GM19351 (cell line): ENCODE measurements around the gene G0S2.
A peak's percentile ranks its signal among the peaks of the same experiment; 100 is the strongest.
"Not testable (repeated sequence)": the region's sequence is repeated elsewhere in the genome, so short reads cannot be mapped to it uniquely, and the experiment has no call there.

ENCODE experiments used
- ATAC-seq: cut with Tn5 transposase; IDR thresholded peaks from one replicate; pipeline ENCODE4 v1.9.1; 2021; ENCODE audit warnings: mild to moderate bottlenecking, moderate library complexity; ENCODE audit not compliant: unreplicated experiment

The G0S2 gene

DNA sequence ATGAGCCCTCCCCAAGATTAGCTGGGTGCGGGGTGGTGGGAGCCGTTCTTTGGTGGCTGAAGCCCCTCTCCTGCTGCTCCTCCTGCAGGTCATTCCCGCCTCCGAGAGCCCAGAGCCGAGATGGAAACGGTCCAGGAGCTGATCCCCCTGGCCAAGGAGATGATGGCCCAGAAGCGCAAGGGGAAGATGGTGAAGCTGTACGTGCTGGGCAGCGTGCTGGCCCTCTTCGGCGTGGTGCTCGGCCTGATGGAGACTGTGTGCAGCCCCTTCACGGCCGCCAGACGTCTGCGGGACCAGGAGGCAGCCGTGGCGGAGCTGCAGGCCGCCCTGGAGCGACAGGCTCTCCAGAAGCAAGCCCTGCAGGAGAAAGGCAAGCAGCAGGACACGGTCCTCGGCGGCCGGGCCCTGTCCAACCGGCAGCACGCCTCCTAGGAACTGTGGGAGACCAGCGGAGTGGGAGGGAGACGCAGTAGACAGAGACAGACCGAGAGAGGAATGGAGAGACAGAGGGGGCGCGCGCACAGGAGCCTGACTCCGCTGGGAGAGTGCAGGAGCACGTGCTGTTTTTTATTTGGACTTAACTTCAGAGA, 448 bp downstream of the G0S2 start:
- ATAC-seq, result no peak

DNA sequence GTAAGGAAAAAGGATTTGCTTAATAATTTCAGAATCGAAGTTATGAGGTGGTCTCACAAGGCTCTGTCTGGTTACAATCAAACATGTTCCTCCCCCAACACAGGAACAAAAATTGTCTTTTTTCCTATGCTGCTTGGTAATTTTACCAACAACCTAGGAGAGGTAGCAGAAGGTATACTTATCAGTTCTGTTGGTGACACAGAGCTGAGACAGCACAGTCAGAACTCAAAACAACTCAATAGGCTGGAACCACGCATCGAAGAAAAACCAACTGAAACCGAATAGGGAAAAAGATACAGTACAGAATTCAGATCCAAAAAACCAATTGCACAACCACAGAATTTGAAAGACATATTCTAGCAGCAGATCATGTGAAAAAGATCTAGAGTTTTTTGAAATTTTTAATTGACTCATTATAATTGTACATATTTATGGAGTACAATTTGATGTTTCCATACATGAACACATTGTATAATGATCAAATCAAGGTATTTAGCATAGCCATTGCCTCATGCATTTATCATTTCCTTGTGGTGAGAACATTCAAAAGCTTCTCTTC, 3.8 kb downstream of the G0S2 start:
- ATAC-seq, result no peak

- ATAC-seq, result no peak
These were observed 10.6 kb downstream of the G0S2 start for GRCh38 chr1:209685821-209686220.

- no peak for ATAC-seq
These were observed 11.1 kb downstream of the G0S2 start for GRCh38 chr1:209686322-209686721.

DNA sequence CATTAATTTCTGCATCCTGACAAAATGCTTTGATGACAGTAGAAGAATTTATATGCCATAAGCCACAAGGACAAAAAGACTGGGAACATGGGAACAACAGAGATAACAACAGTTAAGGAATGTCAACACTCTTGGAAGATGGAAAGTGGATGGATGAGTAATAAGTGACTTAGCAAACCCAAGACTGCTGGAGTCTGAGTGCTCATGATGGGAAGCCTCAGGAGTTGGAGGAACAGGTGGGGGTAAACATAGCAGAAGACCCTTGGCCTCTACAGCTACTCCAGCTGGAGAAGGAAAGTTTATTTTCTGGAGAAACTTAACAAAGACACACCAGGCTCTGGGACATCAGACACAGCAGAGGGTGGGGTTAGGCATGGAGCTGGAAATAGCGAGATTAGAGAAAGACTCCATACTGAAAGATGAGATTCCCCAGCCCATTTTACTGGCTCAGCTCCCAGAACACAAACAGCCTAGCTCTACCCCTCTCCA, 13.6 kb downstream of the G0S2 start:
- no peak for ATAC-seq

DNA sequence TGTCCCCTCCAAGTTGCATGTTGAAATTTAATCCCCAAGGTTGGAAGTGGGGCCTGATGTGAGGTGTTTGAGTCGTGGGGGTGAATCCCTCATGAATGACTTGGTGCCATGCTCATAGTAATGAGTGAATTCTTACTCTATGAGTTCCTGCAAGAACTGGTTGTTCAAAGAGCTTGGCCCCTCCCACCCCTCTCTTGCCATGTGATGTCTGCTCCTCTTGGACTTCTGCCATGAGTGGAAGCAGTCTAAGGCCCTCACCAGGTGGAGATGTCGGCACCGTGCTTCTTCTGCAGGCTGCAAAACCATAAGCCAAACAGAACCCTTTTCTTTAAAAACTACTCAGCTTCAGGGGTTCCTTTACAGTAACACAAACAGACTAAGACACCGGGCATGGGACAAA, 14.3 kb downstream of the G0S2 start:
- ATAC-seq, result no peak

DNA sequence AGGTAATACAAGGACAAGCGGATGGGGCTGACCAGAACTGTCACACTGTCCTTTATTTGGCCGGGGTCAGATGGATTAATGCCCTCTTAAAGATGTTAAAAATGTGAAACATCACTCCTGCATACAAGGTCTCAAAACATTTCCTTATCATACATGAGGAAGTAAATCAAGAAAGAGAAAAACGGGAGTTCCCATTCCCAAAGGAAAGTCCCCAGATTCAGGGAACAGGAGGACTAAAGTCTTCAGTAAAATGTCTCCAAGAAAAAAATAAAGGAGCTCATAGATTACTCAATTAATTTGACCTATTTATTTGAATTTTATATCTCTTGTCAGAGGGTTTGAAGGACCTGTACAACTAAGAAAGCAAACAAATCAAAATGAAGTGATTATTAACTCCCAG, 16.0 kb downstream of the G0S2 start:
- ATAC-seq, result no peak

GRCh38 chr1:209692296-209692695, 17.1 kb downstream of the G0S2 start:
- ATAC-seq, result no peak

GRCh38 chr1:209692745-209693504, 17.7 kb downstream of the G0S2 start:
- ATAC-seq, result peak; percentile 69

GRCh38 chr1:209696673-209697072, 21.5 kb downstream of the G0S2 start:
- no peak for ATAC-seq

- ATAC-seq, result no peak
These were observed 21.9 kb downstream of the G0S2 start for GRCh38 chr1:209697126-209697525.

DNA sequence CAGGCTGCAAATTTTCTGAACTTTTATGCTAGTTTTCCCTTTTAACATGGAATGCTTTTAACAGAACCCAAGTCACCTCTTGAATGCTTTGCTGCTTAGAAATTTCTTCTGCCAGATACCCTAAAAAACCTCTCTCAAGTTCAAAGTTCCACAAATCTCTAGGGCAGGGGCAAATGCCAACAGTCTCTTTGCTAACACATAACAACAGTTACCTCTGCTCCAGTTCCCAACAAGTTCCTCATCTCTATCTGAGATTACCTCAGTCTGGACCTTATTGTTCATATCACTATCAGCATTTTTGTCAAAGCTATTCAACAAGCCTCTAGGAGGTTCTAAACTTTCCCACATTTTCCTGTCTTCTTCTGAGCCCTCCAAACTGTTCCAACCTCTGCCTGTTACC, 25.5 kb downstream of the G0S2 start:
- ATAC-seq, result not testable (repeated sequence)

DNA sequence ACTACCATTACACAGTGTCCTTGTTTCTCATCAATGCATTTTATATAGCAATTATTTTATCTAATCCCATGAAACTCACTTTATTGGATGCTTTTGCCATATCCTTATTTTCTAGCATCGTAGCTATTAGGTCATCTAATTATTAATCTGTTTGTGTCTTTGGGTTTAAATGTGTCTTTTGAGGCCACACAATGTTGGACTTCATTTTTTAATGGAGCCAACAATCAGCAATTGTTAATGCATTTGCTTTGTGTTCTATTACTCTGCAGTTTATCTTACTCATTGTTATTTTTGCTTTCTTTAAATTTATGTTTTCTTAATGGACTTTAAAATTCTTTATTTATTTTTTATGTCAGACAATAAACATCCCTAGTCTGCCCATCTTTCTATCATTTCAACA, 27.6 kb downstream of the G0S2 start:
- ATAC-seq, result no peak

- ATAC-seq, result peak; percentile 93
These were observed 28.8 kb downstream of the G0S2 start for GRCh38 chr1:209703834-209704504.

- no peak for ATAC-seq
These were observed 29.4 kb downstream of the G0S2 start, which contains the start of gene HSD11B1 for GRCh38 chr1:209704584-209704983. Gene HSD11B1, plus strand, starts transcription at chr1:209704846. Its CDS starts 97 bp downstream, at chr1:209704943.

DNA sequence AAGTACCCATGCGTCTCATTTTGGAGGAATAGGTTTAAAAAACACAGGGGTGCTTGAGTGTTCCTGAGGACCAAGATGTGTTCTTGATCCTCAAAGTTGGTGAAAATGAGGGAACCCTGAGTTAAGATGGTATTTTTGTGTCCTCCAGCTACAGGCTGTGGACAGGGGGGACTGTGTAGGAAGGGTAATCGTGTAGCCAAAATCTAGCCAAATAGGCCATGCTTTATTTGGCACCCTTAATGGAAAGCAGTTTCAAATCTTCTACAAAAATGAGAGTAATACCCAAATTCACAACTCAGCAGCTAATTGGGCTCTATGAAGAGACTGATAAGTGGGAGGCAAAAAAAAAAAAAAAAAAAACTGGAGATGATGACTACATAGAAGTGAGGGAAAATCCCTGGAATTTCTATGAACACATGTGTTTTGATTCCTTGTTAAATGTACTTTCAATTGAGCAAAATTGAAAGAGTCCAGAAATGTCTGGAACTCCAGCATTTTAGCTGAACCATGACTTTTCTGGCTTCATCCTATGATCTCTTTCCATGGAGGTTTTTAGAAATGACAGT, 29.9 kb downstream of the G0S2 start:
- no peak for ATAC-seq

DNA sequence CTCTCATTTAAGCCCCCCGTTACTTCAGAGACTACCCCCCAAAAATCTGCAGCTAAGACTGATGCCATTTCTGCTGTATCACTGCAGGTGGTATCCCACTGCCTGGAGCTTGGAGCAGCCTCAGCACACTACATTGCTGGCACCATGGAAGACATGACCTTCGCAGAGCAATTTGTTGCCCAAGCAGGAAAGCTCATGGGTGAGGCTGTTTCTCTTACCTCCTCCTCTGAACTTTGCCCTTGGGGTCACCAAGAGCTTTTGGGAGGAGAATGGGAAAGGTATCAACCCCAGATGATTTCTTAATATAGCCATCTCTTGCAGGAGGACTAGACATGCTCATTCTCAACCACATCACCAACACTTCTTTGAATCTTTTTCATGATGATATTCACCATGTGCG, 31.4 kb downstream of the G0S2 start:
- ATAC-seq, result no peak

DNA sequence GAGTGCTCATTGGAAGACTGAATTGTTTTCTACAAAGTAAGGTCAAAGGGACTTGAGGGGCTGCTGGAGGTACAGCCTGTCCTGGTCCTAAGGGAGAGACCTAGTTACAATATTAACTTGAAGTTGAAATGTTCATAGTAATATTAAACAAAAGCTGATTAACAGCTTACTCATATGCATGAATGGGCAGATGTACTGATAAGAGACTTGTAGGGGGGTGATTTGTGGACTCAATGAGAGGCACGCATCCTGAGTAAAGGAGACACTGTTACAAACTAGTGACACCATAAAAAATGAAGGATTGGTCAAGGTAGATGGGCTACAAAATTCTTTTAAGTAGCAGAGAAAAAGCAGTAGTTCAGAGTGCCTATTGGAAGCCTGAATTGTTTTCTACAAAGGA, 32.1 kb downstream of the G0S2 start:
- ATAC-seq, result no peak

GRCh38 chr1:209708297-209708696, 33.1 kb downstream of the G0S2 start:
- ATAC-seq, result no peak

GRCh38 chr1:209710093-209710492, 34.9 kb downstream of the G0S2 start:
- peak; percentile 81 for ATAC-seq

DNA sequence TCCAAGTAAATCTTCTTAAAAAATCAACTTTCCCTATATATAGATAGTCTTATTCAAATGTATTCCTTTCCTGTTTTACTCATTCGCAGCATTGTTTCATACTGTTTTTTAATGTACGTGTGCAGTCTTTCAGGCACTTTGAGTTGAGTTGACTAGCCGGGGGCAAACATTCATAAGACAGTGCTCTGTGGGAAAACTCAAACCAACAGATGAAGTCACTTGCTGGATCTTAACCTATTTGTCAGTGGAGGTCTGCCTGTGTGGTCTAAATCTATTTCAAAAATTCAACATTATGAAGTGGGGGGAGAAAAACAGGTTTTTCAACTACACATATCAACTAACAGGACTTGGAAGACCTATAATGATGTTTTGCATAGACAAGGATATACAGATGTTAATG, 35.6 kb downstream of the G0S2 start:
- ATAC-seq, result no peak
